HUES6 (cell line): ENCODE data around the gene PRDM15.

ENCODE experiments used
- H3K27ac ChIP-seq: 2 replicates; pipeline ENCODE4 v1.7.0; 2013; ENCODE audit warnings: low read depth, mild to moderate bottlenecking, low read length, inconsistent platforms
- H3K27me3 ChIP-seq: 2 replicates; pipeline ENCODE4 v1.6.1; 2013; ENCODE audit warnings: low read length; ENCODE audit not compliant: control insufficient read depth, insufficient read depth
- H3K36me3 ChIP-seq: 2 replicates; pipeline ENCODE4 v1.6.1; 2013; ENCODE audit warnings: low read length; ENCODE audit not compliant: control insufficient read depth, insufficient read depth
- H3K4me1 ChIP-seq: 2 replicates; pipeline ENCODE4 v1.6.1; 2013; ENCODE audit warnings: low read length; ENCODE audit not compliant: control insufficient read depth, insufficient read depth
- H3K4me3 ChIP-seq: 2 replicates; pipeline ENCODE4 v1.5.1; 2013; ENCODE audit warnings: low read depth, low read length
- H3K9ac ChIP-seq: one replicate; pipeline ENCODE4 v1.6.1; 2013; ENCODE audit warnings: mild to moderate bottlenecking, low read length
- H3K9me3 ChIP-seq: 2 replicates; pipeline ENCODE4 v1.6.1; 2013; ENCODE audit warnings: low read depth, low read length; ENCODE audit not compliant: control insufficient read depth, insufficient read depth

The PRDM15 gene

DNA sequence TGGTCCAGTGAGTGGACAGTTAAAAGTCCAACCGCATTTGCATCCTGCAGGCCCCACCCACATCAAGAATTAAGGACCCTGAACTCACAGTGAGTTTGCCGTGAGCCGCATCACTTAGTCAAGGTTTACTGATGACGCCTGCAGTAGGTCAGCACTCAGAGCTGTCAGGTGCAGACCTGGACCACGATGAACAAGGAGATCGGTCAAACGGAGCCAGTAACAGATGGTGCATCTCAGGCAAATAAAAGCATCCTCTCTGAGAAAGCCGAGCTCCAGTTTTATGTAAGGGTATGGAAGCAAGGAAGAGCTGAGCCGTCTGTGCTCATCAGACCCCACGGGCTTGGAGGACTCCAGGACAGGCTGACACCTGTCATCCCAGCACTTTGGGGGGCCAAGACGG, 4.5 kb downstream of the PRDM15 start:
- no peaks in the 10 kb centered on the region for H3K36me3 ChIP-seq
- no peaks in the 10 kb centered on the region for H3K27me3 ChIP-seq
- H3K4me3 ChIP-seq: no peak overlapping the region
- no peak overlapping the region for H3K27ac ChIP-seq
- peaks cover 6% of the 10 kb centered on the region; the same call in 1 of the 2 replicates for H3K4me1 ChIP-seq
- no peak overlapping the region for H3K9ac ChIP-seq
- H3K9me3 ChIP-seq: no peaks in the 10 kb centered on the region

DNA sequence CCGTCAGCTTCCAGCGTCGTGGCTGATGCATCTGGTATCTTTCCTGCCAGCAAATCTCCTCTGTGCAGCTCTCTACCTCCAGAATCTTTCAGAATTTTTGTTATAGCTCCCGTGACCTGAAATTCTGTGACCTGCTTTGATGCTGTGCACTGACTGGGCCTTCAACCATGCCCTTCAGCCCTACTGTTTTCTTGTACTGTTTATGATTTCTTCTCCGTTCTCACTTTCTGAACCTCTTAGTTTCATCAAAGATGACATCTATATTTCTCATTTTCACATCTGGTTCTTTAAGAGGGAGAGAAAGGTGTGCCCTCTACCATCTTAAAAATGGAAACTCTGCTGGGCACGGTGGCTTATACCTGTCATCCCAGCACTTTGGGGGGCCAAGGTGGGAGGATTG, 5.7 kb downstream of the PRDM15 start:
- no peak overlapping the region for H3K27ac ChIP-seq
- no peaks in the 10 kb centered on the region for H3K36me3 ChIP-seq
- no peak overlapping the region for H3K9ac ChIP-seq
- H3K27me3 ChIP-seq: no peaks in the 10 kb centered on the region
- peaks cover 6% of the 10 kb centered on the region; the same call in 1 of the 2 replicates for H3K4me1 ChIP-seq
- H3K9me3 ChIP-seq: no peaks in the 10 kb centered on the region
- H3K4me3 ChIP-seq: no peak overlapping the region

DNA sequence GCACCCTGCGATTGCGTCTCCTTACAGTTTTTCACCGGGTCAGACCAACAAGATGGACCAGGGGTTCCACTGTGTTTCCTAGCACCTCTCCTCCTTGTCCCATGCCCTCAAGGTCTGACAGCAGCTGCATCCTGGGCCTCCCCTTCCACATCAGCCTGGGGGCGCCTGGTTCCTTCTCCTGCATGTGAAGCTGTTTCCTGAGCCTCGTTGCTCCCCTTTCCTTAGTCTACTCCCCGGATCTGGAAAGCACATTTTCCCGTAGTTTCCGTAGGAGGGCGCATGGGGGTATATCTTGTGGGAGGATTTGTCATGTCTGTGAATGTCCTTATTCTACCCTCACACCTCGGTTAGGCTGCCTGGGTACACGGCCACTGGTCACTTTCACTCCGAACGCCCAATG, 6.1 kb downstream of the PRDM15 start:
- Histone ChIP-seq H3K27ac (no peak overlapping the region), H3K36me3 (no peaks in the 10 kb centered on the region), H3K27me3 (no peaks in the 10 kb centered on the region), H3K4me3 (no peak overlapping the region), H3K9me3 (no peaks in the 10 kb centered on the region), H3K4me1 (peaks cover 3% of the 10 kb centered on the region; the same call in 1 of the 2 replicates), H3K9ac (no peak overlapping the region)

DNA sequence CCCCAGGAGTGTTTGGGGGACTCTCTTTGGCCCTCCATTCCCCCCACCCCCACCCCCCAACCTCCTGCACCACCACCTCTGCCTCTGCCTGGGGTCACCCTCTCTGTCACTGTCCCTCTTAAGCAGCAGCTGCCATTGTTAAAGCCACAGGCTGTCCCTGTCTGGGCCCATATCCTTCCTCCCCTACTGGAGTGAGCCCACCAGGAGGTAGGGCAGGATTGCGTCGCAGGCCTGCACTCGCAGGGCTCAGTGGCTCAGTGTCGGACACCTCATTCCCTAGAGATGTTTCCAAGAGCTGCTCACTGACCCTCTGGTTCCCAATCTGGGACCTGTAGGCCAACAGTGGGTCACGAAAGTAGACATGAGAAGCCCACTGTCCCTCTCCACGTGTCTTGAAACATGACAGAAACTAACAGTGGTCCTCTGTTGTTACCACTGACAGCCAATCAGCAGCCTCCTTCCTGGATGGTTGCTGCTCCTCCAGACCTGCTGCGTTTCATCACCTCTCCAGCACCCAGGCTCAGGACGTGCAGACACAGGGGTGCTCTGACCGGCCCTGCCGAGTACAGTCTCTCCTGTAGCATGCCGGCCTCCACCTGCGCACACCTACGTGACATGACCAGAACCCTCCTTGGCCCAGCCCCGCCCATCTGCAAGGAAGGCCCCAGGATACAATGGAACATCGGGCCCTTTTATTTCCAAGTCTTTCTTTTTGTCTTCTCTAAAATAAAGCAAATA, 7.7 kb downstream of the PRDM15 start:
- Histone ChIP-seq H3K27ac (no peak overlapping the region), H3K36me3 (no peaks in the 10 kb centered on the region), H3K4me1 (no peaks in the 10 kb centered on the region), H3K9me3 (no peaks in the 10 kb centered on the region), H3K9ac (no peak overlapping the region), H3K4me3 (no peak overlapping the region), H3K27me3 (no peaks in the 10 kb centered on the region)

DNA sequence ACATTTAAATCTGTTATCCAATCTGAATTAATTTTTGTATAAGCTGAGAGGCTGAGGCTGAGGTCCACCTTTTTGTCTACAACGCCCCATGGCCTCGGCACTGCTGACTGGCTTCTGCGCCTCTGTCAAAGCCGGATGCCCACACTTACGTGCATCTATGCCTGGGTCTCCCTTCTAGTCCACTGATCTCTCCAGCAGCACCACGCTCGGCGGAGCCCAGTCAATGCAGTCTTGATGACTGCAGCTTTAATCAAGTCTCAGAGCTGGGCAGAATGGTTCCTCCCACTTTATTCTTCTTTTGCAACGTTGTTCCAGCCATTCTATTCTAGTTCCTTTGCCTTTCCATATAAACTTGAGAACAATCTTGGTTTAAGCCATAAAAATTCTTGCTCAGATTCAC, 9.4 kb downstream of the PRDM15 start:
- Histone ChIP-seq H3K36me3 (no peaks in the 10 kb centered on the region), H3K9me3 (no peaks in the 10 kb centered on the region), H3K9ac (no peak overlapping the region), H3K4me3 (no peak overlapping the region), H3K27me3 (no peaks in the 10 kb centered on the region), H3K4me1 (0 out of 2 replicates have a peak, but pooled peaks cover 3% of the 10 kb centered on the region), H3K27ac (no peak overlapping the region)

DNA sequence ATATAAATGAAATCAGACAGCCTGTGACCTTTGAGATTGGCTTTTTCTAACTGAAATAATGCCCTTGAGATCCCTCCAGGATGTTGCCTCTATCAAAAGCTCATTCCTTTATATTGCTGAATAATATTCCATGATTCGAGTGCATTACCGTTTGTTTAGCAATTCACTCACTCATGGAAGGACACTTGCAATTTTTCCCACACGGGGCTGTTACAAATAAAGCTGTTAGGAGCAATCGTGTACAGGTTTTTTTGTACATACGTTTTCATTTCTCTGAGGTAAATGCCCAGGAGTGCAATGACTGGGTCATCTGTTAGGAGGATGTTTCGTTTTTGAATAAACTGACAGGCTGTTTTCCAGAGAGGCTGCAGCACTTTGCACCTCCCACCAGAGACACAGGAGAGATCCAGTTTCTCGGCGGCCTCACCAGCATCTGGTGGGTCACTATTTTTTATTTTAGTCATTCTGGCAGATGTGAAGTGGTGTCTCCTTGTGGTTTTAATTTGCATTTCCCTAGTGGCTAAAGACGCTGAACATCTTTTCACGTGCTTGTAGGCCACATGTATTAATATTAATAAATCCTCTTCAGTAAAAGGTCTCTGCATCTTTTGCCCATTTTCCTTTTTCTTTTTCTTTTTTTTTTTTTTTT, 11.0 kb downstream of the PRDM15 start:
- no peaks in the 10 kb centered on the region for H3K27me3 ChIP-seq
- no peaks in the 10 kb centered on the region for H3K36me3 ChIP-seq
- H3K4me3 ChIP-seq: no peak overlapping the region
- no peak overlapping the region for H3K27ac ChIP-seq
- H3K9me3 ChIP-seq: no peaks in the 10 kb centered on the region
- no peak overlapping the region for H3K9ac ChIP-seq
- 0 out of 2 replicates have a peak, but pooled peaks cover 5% of the 10 kb centered on the region for H3K4me1 ChIP-seq

DNA sequence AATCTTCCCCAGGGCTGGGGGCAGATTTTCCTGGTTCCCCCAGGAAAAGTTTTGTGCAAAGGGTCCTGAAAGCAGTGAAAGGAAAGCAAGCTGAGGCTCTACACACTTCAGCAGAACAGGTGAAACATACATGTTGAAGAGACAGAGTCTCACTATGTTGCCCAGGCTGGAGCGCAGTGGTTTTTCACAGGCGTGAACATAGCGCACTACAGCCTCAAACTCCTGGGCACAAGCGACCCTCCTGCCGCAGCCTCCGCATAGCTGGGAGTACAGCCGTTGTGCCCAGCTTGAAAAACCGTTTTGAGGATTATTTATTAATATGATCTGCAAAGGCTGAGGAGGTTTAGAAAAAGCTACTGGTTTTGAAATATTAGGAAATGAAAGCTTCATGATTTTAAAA, 11.8 kb downstream of the PRDM15 start:
- no peak overlapping the region for H3K9ac ChIP-seq
- no peaks in the 10 kb centered on the region for H3K9me3 ChIP-seq
- no peak overlapping the region for H3K27ac ChIP-seq
- H3K4me3 ChIP-seq: no peak overlapping the region
- no peaks in the 10 kb centered on the region for H3K27me3 ChIP-seq
- H3K36me3 ChIP-seq: no peaks in the 10 kb centered on the region
- H3K4me1 ChIP-seq: peaks cover 8% of the 10 kb centered on the region; the same call in 1 of the 2 replicates

DNA sequence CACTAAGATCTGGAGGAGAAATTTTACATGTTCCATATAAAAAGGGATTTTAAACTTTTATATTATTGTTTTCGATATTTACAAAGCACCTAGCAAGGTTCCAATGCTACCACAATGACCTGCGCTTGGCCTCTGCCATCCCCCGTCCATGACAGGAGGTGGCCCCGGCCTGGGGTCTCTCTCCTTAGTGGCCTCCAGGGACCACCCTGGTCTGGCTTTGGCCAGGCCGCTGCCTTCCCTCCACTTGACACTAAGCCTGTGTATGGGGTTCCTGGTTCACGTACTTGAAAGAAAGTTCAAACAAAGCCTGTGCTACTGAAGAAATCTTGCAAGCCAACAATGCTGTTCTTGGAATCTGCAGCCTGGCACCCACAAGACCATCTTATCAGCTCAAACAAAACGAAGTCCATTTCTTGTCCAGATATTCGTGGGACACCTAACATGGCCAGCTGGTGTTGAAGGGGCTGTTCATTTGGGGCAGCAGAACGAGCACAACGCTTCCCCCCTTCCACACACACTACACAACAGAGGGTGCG, 12.8 kb downstream of the PRDM15 start:
- Histone ChIP-seq H3K27ac (no peak overlapping the region), H3K9me3 (no peaks in the 10 kb centered on the region), H3K4me3 (no peak overlapping the region), H3K36me3 (no peaks in the 10 kb centered on the region), H3K9ac (no peak overlapping the region), H3K27me3 (no peaks in the 10 kb centered on the region), H3K4me1 (peaks cover 13% of the 10 kb centered on the region; the same call in 1 of the 2 replicates)

DNA sequence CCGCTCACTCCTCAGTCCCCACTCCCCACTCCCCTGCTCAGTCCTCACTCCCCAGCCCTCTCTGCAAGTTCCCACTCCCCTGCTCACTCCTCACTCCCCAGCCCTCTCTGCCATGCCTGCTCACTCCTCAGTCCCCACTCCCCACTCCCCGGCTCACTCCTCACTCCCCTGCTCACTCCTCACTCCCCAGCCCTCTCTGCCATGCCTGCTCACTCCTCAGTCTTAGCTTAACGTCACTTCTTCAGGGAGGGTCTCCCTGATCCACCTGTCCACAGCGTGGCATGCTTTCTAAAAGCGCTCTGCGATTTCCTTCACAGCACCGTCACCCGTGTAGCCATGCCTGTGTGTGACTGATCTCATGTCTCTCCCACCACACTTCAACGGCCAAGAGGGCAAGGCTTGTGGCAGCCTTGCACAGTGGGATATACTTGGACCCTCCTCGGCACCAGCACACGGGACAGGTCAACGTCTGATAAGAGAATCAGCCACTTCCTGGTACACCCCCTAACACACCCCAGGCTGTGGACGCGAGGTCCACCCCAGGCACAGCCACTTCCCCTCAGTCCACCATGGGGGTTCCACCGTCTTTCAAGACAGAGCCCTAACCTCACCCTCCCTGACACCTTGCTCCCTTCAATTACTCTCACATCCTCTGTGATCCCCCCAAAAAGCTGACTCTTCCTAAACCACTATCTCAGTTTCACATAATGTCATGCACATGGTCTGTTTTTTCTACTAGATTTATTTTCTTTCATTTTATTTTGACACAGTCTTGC, 14.0 kb downstream of the PRDM15 start:
- H3K4me1 ChIP-seq: peaks cover 13% of the 10 kb centered on the region; the same call in 1 of the 2 replicates
- H3K9ac ChIP-seq: no peak overlapping the region
- H3K4me3 ChIP-seq: no peak overlapping the region

DNA sequence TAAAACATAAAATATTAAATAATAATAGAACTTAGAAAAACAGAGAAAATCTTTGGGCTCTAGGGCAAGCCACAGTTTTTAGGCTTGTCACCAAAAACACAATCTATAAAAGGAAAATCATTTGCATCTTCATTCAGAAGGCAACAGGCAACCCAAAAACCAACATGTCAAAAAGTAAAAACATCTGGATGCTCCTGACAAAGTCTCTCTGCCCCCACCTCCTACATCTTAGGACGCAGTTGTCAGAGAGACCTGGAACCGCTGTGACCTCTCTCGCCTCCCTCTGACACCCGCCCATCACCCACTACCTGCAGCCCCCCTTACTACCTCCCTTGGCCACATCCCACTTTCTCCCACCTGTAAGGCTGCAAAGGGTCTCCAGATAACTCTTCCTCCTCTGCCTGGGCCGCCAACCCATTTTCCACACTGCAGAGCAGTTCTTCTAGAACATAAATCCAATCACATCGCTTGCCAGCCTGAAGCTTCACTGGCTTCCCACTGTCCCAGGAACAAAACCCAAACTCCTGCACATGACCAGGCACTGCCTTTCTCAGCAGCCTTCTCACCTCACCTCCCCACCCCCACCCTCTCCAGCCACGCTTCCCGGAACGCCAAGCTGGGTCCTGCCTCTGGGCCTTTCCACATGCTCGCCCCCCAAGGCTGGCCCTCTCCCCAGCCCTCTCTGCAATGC, 14.7 kb downstream of the PRDM15 start:
- peaks cover 13% of the 10 kb centered on the region; the same call in 1 of the 2 replicates for H3K4me1 ChIP-seq
- no peaks in the 10 kb centered on the region for H3K9me3 ChIP-seq
- H3K36me3 ChIP-seq: peaks cover 4% of the 10 kb centered on the region; the same call in 1 of the 2 replicates
- H3K4me3 ChIP-seq: no peak overlapping the region
- no peak overlapping the region for H3K27ac ChIP-seq
- no peak overlapping the region for H3K9ac ChIP-seq
- H3K27me3 ChIP-seq: no peaks in the 10 kb centered on the region

More for the DNA sequence above, 14.0 kb downstream of the PRDM15 start:
- Histone ChIP-seq H3K27ac (no peak overlapping the region), H3K27me3 (no peaks in the 10 kb centered on the region), H3K36me3 (no peaks in the 10 kb centered on the region), H3K9me3 (no peaks in the 10 kb centered on the region)
